Progenitor cell of endocrine pancreas (in vitro differentiated cells): Measurements from ENCODE around the gene TRAPPC14. TPM values are rescaled to one million over a fixed set of nuclear protein-coding genes. Genes with fewer than 3 reads are reported as not detected.
"Not testable (repeated sequence)": the region's sequence is repeated elsewhere in the genome, so short reads cannot be mapped to it uniquely, and the experiment has no call there.

ENCODE experiments used
- DNase-seq: peaks from one replicate; pipeline ENCODE4 v3.0.0; 2021; ENCODE audit warnings: low spot score; ENCODE audit not compliant: unreplicated experiment
- H3K27ac Mint-ChIP-seq: 2 replicates; pipeline ENCODE4 v1.8.0; 2021; ENCODE audit warnings: mild to moderate bottlenecking, moderate library complexity, mixed read lengths
- H3K27me3 Mint-ChIP-seq: 2 replicates; pipeline ENCODE4 v1.8.0; 2021; ENCODE audit warnings: mixed read lengths
- H3K36me3 Mint-ChIP-seq: 2 replicates; pipeline ENCODE4 v1.8.0; 2022; ENCODE audit warnings: mixed read lengths; ENCODE audit not compliant: insufficient read depth
- H3K4me1 Mint-ChIP-seq: 2 replicates; pipeline ENCODE4 v1.8.0; 2021; ENCODE audit warnings: low read depth, mixed read lengths
- H3K4me3 Mint-ChIP-seq: 2 replicates; pipeline ENCODE4 v1.8.0; 2021; ENCODE audit warnings: low read depth, mild to moderate bottlenecking, moderate library complexity, mixed read lengths
- H3K9me3 Mint-ChIP-seq: 2 replicates; pipeline ENCODE4 v1.8.0; 2021; ENCODE audit warnings: low read depth, mixed read lengths
- CTCF ChIP-seq: fragments of 200-600 bp; sonication (generic); IDR thresholded peaks from one replicate; pipeline ENCODE4 v1.5.0; 2021; ENCODE audit warnings: antibody characterized with exemption, mild to moderate bottlenecking; ENCODE audit not compliant: unreplicated experiment
- total RNA-seq: library from RNA; stranded (reverse); gene quantifications from 2 replicates; pipeline ENCODE4 v1.2.1, GENCODE V29; 2021

The TRAPPC14 gene
- total RNA-seq, 1 donor from 2014 or later: 29.6 TPM

DNA sequence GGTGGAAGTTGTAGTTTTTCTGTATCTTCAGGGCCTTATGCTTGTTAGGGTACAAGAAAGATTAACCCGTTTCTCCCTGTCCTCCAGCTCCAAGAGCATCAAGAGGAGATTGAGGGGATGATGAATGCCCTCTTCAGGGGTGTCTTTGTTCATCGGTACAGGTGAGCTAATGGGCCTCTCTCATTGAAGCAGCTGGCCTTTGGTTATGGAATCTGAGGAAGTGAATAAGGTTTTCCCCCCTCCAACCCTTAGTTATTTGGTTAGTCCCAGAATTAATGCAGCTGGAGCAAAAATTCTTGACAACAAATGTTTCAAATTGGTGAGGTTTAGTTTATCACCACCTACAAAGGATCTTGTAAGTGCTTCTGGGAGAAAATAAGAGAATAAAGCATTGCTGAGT, 36.7 kb upstream of the TRAPPC14 start:
- no peaks in the 10 kb centered on the region for H3K36me3 Mint-ChIP-seq
- no peaks in the 10 kb centered on the region for H3K9me3 Mint-ChIP-seq
- H3K4me3 Mint-ChIP-seq: no peak overlapping the region
- TF ChIP-seq CTCF: no peak
- H3K4me1 Mint-ChIP-seq: no peaks in the 10 kb centered on the region
- peaks cover 32% of the 10 kb centered on the region for H3K27me3 Mint-ChIP-seq
- DNase-seq: no peak
- no peak overlapping the region for H3K27ac Mint-ChIP-seq

DNA sequence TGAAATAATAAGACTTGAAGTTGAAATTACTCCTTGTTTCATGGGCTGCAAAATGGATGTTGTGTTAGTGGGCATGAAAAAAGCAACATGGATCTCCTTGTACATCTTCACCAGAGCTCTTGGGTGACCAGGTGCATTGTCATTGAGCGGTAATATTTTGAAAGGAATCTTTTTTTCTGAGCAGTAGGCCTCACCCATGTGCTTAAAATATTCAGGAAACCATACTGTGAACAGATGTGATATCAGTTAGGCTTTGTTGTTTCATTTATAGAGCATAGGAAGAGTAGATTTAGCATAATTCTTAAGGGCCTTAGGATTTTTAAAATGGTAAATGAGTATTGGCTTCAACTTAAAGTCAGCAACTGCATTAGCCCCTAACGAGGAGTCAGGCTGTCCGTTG, 34.4 kb upstream of the TRAPPC14 start:
- Mint-ChIP-seq H3K4me1 (peaks cover 2% of the 10 kb centered on the region), H3K9me3 (no peaks in the 10 kb centered on the region), H3K27me3 (peaks cover 23% of the 10 kb centered on the region), H3K4me3 (no peak overlapping the region), H3K36me3 (no peaks in the 10 kb centered on the region), H3K27ac (no peak overlapping the region)
- DNase-seq: no peak
- no peak for TF ChIP-seq CTCF

- H3K27me3 Mint-ChIP-seq: peaks cover 19% of the 10 kb centered on the region
- not testable (repeated sequence) for DNase-seq, H3K36me3 Mint-ChIP-seq, H3K4me1 Mint-ChIP-seq, H3K9me3 Mint-ChIP-seq, H3K4me3 Mint-ChIP-seq, H3K27ac Mint-ChIP-seq
Measured at GRCh38 chr7:100192281-100192862, 33.8 kb upstream of the TRAPPC14 start.

- no peaks in the 10 kb centered on the region for H3K9me3 Mint-ChIP-seq
- no peak for DNase-seq
- peaks cover 2% of the 10 kb centered on the region for H3K4me1 Mint-ChIP-seq
- H3K27ac Mint-ChIP-seq: no peak overlapping the region
- H3K4me3 Mint-ChIP-seq: no peak overlapping the region
- H3K27me3 Mint-ChIP-seq: peaks cover 16% of the 10 kb centered on the region
- TF ChIP-seq CTCF: no peak
- H3K36me3 Mint-ChIP-seq: no peaks in the 10 kb centered on the region
Measured at GRCh38 chr7:100191775-100192174, 33.3 kb upstream of the TRAPPC14 start.

DNA sequence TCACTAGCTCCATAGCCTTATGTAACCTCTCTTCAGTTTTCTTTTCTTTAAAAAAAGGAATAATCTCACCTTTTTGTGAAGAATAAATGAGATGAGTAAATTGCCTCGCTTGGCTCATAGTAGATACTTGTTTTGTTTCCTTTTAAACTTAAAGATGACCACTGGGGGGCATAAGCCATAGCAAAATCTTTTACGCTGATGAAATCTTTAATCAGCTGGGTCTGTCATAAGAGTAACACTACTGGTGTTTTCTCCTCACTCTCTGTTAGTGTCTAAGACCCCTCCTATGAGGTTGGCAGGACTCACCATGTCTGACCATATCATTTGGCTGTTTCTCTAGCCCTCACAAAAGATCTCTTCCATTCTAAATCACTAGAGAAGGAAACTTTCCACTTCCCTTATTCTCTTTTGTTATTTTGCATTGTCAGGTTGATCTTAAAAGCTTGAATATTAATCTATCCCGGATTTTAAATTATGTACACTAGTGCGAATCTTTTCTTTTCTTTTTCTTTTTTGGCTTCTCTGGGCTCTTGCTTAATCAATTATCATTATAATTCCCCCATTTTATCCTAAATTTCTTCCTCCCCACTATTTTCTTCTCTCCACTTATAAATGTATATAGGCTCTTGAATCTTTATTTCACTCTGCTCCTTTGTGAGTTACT, 31.7 kb upstream of the TRAPPC14 start:
- peaks cover 2% of the 10 kb centered on the region for H3K4me1 Mint-ChIP-seq
- H3K4me3 Mint-ChIP-seq: no peak overlapping the region
- peak; percentile 33 for TF ChIP-seq CTCF
- no peak overlapping the region for H3K27ac Mint-ChIP-seq
- no peaks in the 10 kb centered on the region for H3K9me3 Mint-ChIP-seq
- no peaks in the 10 kb centered on the region for H3K36me3 Mint-ChIP-seq
- H3K27me3 Mint-ChIP-seq: peaks cover 16% of the 10 kb centered on the region
- DNase-seq: no peak

DNA sequence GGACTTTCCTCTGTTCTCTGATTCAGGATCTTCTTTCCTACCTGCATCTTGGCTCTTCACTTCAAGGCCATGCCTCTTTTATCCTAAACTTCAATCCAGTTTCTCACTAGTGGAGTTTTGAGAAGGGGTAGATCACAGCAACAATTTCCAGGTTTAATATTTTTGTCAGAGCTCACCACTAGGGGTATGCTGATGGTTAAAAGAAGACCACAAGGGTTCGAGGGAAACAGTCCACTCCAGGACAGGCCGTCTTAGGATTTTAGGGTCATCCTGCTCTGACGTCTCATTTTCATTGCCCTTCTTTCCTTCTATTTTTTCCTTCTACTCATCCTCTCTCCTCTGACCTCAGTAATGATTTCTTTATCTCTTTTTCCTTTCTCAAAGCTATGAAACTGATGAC, 30.5 kb upstream of the TRAPPC14 start:
- peaks cover 16% of the 10 kb centered on the region for H3K27me3 Mint-ChIP-seq
- H3K9me3 Mint-ChIP-seq: no peaks in the 10 kb centered on the region
- no peak overlapping the region for H3K4me3 Mint-ChIP-seq
- H3K36me3 Mint-ChIP-seq: no peaks in the 10 kb centered on the region
- H3K27ac Mint-ChIP-seq: no peak overlapping the region
- TF ChIP-seq CTCF: peak; percentile 9
- H3K4me1 Mint-ChIP-seq: peaks cover 2% of the 10 kb centered on the region
- no peak for DNase-seq
